Keratinocyte (primary cell): Measurements from ENCODE around the gene CLDN1.

Experiments
- CTCF ChIP-seq, 3 experiments: IDR thresholded peaks in 1 of 3; conservative IDR thresholded peaks in 1 of 3; optimal IDR thresholded peaks in 1 of 3; 2 replicates in 2 of 3; 3 replicates in 1 of 3; pipeline versions ENCODE3 to v1.5.1; 2011; ENCODE audit warnings: low read length in 3 of 3, mild to moderate bottlenecking in 3 of 3, moderate library complexity in 2 of 3, control low read depth in 1 of 3, inconsistent platforms in 1 of 3; ENCODE audit not compliant: insufficient read depth in 2 of 3; ENCODE audit errors: extremely low read depth in 1 of 3
- EZH2 ChIP-seq: IDR thresholded peaks from one replicate; pipeline ENCODE4 v1.6.1; 2012; ENCODE audit warnings: inconsistent platforms, mild to moderate bottlenecking, low read length, moderate library complexity

GRCh38 chr3:190336516-190337189 is 14.4 kb upstream of the CLDN1 start:
- TF ChIP-seq CTCF (optimal IDR thresholded peaks at IDR 0.05 in 1 of 3, IDR thresholded peaks at IDR 0.05 in 1 of 3, conservative IDR thresholded peaks at IDR 0.05 in 1 of 3; ENCODE audit: extremely low read depth in 1 of 3, insufficient read depth in 2 of 3, low read length in 3 of 3) (no peak), EZH2 (no peak)
